Cardiac ventricle fibroblast (primary cell): ENCODE data around the gene TRIM41. TPM values are rescaled to one million over a fixed set of nuclear protein-coding genes. Genes with fewer than 3 reads are reported as not detected.

Experiments used
- total RNA-seq: library from RNA; depleted of rRNA; stranded (reverse); fragments of >200 nt; gene quantifications from 2 replicates; pipeline ENCODE4 v1.2.3, GENCODE V29; 2015

Gene TRIM41
- 7.6 and 12.2 TPM in 2 replicates for total RNA-seq

DNA sequence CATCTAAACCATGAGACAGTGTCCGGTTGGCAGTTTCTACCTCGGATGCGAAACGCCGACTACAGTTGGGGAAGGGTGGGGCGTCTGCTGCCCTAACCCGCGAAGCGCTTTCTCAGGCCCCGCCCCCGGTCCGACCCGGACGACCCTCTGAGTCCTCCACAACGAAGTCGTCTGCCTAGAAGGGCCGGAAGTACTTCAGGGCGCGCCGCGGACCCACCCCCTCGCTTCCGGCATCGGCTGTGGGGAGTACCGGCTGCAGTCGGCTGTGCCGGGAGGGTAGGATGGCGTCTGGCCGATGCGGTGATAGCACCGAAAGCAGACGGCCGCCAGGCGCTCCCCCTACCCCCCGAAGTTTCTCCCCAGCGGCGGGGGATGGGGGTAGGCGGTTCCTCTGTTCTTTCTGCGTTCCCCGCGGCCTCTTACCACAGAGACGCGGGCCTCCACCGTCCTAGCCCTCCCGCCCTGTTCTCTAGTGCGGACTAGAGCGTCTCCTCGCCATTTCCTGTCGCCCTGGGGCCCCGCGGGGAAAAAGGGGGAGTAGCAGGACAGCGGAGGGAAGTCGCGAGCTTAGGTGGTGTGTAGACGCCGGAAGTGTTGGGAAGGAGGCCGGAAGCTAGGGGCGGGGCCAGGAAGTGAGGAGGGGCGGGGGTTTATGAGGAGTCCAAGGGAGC is at the start of gene TRIM41:
TRIM41 (plus strand) TSS at position 224 of the 671 bp plus-strand sequence. CDS start 719 bp downstream, outside the sequence.

DNA sequence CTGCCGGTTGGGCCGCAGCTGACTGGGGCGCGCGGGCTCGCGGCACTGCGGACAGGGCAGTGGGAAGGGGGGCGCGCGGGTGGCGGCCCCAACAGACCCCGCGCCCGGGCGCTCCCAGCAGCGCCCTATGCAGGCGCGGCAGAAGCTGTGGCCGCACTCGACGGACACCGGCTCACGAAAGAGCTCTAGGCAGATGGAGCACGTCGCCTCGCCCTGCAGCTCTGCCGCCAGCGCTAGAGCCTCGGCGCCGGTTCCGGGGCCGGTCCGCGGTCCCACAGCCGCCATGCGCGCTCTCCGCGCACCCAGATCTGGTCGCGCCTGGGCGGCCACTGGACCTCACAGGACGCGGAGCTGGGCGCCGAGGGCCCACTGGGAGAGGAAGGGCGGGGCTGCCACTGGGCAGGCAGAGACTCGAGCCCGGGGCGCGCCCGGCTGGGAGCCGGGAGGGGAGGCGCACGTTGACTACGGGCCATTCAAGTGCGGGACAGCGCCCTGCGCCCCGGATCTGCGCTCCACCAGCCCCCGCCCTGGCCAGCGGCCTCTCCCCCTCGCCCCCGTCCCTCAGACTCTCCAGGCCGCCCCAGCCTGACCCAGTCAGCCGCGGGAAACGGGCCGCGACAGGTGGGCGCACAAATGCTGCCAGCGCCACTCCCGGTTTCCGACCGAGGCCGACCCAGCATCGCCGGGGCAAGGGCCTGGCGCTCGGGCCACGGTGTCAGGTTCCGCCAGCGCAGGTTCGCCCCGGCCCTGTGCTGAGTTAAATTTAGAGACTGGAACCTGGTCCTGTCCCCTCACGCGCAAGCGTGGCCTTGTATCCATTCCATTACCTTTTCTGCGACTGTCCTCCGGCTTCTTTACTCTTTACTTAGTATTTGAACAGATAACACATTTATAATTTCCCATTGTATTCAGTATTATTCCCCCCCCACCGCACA is 18.0 kb upstream of the TRIM41 start, which contains the start of gene TRIM7:
TRIM7 (minus strand) TSS at position 371 of the 935 bp plus-strand sequence; CDS start at position 285, 86 bp downstream.

DNA sequence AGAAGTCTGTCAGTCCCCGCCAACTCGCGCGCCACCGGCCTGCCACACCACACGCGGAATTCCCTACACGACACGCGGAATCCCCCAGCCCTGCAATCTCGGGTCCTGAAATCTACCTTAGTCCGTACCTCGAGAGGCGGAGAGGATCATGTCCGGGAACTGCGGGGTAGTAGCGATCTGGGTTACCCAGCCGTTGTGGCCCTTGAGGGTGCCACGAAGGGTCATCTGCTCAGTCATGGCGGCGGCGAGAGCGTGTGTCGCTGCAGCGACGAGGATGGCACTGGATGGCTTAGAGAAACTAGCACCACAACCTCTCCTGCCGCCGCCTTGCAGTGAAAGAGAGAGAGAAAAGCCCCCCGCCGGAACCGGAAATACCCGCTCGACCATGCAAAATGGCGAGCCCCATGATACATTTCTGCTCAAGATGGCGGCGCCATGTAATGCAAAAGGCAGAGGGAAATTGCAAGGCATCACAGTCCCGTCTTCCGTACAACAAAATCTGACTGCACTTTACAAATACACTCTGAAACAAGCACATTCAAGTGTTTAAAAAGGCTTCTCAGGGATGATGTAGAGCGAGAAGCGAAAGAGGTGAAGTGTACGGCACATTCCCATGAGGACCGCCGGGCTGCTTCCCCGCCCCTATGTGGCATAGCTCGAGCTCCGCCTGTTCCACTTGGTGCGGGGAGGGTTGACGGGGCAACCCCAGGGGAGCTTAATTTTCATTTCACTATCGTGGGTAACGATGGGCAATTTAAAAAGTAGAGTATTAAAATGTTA is 20.7 kb downstream of the TRIM41 start, which contains the start of gene RACK1:
RACK1 (minus strand) TSS at position 343 of the 780 bp plus-strand sequence; CDS start at position 237, 106 bp downstream.

DNA sequence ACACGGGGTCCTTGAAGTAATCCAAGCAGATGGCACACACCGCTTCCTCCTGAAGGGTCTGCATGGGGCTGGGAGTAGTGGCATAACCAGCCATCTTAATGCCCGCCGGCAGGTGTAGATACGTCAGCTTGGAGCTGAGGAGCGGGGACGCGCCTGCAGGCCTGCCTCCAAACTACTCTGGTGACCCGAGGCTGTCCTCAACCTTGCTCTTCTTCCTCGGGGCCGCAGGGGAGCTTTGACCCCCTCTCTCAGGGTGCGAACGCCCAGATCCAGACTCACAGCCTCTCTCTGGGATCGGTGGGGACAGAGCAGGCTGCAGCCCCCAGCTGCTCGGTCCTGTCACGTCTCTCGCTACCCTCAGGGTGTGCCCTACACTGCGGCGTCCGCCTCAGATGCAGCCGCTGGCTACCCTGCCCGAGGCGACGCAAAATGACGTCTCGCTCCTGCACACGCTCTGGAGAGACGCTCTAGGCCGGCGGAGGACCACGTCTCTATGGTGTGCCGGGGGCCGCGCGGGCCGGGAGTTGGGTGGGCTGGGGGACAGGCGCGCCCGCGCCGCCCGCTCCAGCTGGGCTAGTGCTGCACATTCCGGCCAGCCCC is 37.7 kb downstream of the TRIM41 start, which contains the start of gene TRIM52:
TRIM52 (minus strand) TSS at position 424 of the 600 bp plus-strand sequence; CDS start at position 94, 330 bp downstream.

Other genes starting within 250 kb of the TRIM41 start
- not detected in 2 replicates for gene BTNL3, start 234.4 kb upstream of the TRIM41 start, total RNA-seq
- 0.19 and 0.34 TPM in 2 replicates for gene BTNL9, start 183.0 kb upstream of the TRIM41 start, total RNA-seq
- gene OR2V1, start 92.1 kb upstream of the TRIM41 start, total RNA-seq, result not detected in 2 replicates
- gene OR2V2, start 75.7 kb upstream of the TRIM41 start, total RNA-seq, result not detected in 2 replicates
- gene TRIM7, start 18.1 kb upstream of the TRIM41 start, total RNA-seq, result 0.29 and 0.31 TPM in 2 replicates
- gene RACK1, start 20.6 kb downstream of the TRIM41 start, total RNA-seq, result 2,392 and 2,627 TPM in 2 replicates
- gene TRIM52, start 37.9 kb downstream of the TRIM41 start, total RNA-seq, result 5.8 and 10.8 TPM in 2 replicates
- not detected in 2 replicates for gene OR4F3, start 144.0 kb downstream of the TRIM41 start, total RNA-seq